Activated T-helper 9 cell treated with anti-CD3 and anti-CD28 coated beads, Interleukin-2, amount 50 U/mL, for 16 hours (primary cell): ENCODE measurements around the gene IGLON5.
A peak's percentile ranks its signal among the peaks of the same experiment; 100 is the strongest.

Experiments
- DNase-seq: peaks from one replicate; pipeline ENCODE4 v3.0.0-alpha.2; 2020; ENCODE audit warnings: low read depth

IGLON5 gene

GRCh38 chr19:51365211-51365964 is 53.9 kb downstream of the IGLON5 start:
- DNase-seq = no peak

DNA sequence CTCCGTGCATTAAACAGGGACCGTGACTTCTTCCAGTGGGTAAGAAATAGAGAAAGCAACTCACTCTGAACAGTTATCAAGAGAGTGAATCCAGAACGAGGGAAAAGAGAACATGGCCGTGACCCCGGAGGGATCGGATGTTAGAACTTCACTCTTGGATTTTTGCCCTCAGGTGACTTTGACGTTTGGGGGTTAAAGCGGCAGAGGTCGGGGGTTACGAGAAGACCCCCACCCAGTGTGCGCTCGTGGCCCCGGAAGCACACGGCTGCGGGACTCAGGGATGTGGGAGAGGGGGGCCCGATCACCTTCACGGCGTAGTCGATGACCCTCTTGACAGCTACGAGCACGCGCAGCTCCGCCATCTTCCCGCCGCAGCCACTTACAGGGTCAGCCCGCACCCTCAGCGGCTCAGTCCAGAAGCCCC is 54.5 kb downstream of the IGLON5 start, which contains the start of gene ETFB:
Gene ETFB (minus strand): TSS at position 424 of the 424 bp plus-strand sequence. CDS start 62 bp downstream, at position 362.
- no peak for DNase-seq

GRCh38 chr19:51366389-51367254 is 55.2 kb downstream of the IGLON5 start:
- DNase-seq = peak; percentile 85

DNA sequence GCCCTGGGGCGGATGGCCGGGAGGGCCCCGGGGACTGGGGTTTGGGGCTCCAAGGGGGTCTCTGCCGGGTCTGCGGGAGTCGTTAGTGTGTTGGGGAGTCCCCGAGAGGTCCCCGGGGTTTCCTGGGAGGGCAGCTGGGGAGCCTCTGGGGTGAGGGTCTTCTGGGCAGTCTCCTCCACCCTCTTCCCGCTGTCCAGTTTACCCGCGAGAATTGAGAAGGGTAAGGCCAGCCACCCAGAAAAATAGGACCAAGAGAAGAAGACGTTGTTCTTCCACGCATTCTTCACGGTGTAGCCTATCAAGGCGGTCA is 55.8 kb downstream of the IGLON5 start:
- no peak for DNase-seq

- peak; percentile 93 for DNase-seq
Observed at GRCh38 chr19:51367565-51368365, 56.3 kb downstream of the IGLON5 start.

DNA sequence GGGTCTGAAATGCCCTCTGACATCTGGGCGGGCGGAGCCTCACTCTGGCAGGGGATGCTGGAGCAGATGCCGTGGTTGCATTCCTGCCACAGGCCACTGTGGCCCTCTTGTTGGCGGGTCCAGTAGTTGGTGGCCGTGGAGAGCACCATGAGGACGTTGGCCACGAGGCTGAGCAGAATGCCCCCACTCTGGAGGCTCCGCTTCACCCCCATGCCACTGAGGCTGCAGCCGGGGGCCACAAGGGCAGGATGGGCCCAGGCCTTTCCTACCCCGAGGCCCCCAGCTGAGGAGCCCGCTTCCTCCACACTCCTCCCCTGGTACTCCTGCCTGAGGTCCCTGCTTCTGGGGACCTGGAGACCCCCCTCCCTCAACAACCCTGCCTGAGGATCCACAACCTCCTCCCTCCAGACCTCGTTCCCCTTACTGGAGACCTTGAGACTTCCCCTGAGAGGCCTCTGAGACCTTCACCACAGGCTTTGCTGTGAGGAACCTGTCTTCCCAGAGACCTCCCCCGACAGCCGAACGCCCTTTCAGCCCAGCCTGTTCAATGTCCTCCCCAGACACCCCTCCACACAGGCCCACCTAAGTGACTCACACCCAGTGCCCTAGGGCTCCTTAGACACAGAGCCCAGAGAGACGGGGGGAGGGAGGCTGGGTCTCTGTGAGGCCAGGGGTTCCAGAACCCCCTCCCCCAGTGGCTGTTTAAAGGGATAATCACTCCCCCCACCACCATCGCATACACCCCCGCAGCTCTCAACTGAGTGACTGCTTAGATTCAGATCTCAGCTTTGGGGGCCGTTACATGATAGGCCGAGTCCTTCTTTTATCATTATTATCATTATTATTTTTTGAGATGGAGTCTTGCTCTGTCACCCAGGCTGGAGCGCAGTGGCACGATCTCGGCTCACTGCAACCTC is 57.2 kb downstream of the IGLON5 start, which contains the start of gene CLDND2:
Gene CLDND2 (minus strand): TSS at position 638 of the 917 bp plus-strand sequence. CDS start 426 bp downstream, at position 212.
- no peak for DNase-seq

DNA sequence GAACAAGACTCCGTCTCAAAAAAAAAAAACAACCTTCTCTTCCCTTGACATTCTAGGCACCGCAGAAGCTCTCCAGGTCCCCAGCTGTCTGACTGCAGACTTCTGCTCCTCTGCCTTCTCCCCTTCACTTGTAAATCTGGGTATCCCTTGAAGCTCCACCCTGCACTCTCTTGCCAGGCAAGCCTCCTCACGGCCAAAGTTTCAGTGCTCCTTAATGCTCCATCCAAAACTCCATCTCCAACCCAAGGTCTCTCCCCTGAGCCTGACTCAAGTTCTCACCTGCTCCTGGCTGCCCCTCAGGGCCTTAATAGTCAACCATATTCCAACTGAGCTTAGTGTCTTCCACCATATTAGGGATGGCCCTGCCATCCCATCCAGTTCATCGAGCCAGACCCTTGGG is 58.8 kb downstream of the IGLON5 start:
- no peak for DNase-seq

DNA sequence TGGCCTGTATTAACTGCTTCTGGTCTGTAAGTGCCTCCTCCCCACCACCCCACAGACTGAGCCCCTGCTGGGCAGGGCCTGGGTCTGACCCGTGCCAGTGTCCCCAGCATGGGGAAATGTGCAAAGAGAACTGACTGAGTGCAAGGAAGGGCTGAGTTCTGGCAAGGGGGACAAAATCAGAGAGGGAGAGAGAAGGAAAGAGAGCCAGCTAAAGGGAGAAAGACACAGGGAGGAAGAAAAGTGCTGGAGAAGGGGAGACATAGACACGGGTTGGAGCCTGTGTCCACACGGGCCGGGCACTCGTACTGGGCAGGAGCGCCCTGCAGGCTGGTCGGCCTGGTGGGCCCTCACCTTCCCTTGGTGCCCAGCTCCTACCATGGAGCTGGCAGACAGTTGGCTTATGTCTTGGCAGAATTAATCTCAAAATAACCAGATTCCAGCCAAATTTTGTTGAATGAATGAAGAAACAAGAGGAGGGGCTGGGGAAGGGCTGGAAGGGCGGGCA is 59.8 kb downstream of the IGLON5 start:
- no peak for DNase-seq

DNA sequence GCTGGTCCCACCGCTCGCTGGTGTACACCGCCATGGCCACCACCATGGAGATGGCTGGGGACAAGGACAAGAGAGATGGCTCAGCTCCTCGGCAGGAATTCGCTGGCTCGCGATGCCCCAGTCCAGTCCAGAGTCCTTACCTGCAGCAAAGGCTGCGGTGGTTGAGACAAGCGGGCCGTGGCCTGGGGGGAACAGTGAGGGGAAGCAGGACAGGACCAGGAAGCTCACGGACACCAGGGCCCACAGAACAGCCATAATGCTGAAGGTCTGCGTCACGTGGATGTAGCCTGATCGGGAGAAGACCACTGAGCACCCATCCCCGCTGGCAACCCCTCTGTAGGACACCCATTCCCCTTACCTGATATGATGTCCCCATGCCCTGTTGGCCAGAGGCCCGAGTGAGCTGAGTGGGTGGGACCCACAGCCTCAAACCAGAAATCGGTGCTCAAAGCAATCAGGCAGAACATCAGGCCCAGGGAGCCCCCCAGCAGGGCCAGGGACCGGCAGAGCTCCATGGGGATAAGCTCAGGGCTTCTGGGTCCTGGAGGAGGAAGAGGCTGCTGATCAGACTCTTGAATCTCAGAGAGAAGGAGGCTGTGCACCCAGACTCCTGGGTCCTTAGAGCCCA is 60.7 kb downstream of the IGLON5 start:
- DNase-seq = no peak

GRCh38 chr19:51372649-51373504 is 61.4 kb downstream of the IGLON5 start, which contains the start of gene NKG7:
Gene NKG7 (minus strand): TSS chr19:51372654. CDS start chr19:51372535, 119 bp downstream.
- peak; percentile 66 for DNase-seq

GRCh38 chr19:51375504-51376221 is 64.2 kb downstream of the IGLON5 start:
- DNase-seq = no peak

GRCh38 chr19:51377422-51377821 is 66.0 kb downstream of the IGLON5 start:
- DNase-seq = no peak

DNA sequence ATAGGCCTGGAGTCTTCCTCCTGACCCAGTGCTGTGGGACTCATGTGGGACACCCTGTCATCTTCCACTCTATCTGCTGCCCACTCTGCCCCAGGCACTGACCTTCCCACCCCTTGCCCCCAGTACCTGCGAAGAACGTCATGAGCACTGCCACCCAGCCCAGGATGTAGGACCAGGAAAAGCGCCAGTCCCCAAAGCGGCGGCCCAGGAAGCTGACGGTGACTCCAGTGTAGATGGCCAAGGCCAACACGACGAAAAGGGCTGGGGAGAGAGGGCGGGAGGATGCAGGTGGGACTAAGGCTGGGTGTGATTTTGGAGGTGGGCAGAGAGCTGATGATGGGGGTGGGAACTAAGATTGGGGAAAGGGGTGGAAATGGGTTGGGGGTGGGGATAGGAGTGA is 68.9 kb downstream of the IGLON5 start:
- no peak for DNase-seq
